IMR-90 (cell line): ENCODE results near the gene CHST8.

Source experiments
- CTCF ChIP-seq: conservative IDR thresholded peaks from 2 replicates; pipeline ENCODE4 v1.5.1; 2012; ENCODE audit warnings: mild to moderate bottlenecking, low read depth, low read length, improper control_type of control experiment
- MAZ ChIP-seq: IDR thresholded peaks from 2 replicates; pipeline ENCODE4 v1.6.1; 2012; ENCODE audit warnings: low read depth, mild to moderate bottlenecking, low read length, improper control_type of control experiment, moderate library complexity, borderline replicate concordance
- POLR2A ChIP-seq: IDR thresholded peaks from 2 replicates; pipeline ENCODE4 v1.6.1; 2012; ENCODE audit warnings: mild to moderate bottlenecking, low read depth, low read length
- RCOR1 ChIP-seq: IDR thresholded peaks from 2 replicates; pipeline ENCODE4 v1.6.1; 2012; ENCODE audit warnings: mild to moderate bottlenecking, low read length, improper control_type of control experiment; ENCODE audit not compliant: insufficient replicate concordance
- USF2 ChIP-seq: fragments of 150-350 bp; IDR thresholded peaks from 2 replicates; pipeline ENCODE4 v1.6.1; 2017; ENCODE audit warnings: mild to moderate bottlenecking, antibody characterized with exemption, low read length, low read depth

- TF ChIP-seq CTCF (no peak), POLR2A (no peak), RCOR1 (no peak), MAZ (no peak), USF2 (no peak)
These were observed 191.8 kb downstream of the CHST8 start for GRCh38 chr19:33813391-33814101.
